GM18873 (cell line): Measurements from ENCODE around the gene AK5.
"Not testable (repeated sequence)": the region's sequence is repeated elsewhere in the genome, so short reads cannot be mapped to it uniquely, and the experiment has no call there.

Source experiments
- ATAC-seq: cut with Tn5 transposase; IDR thresholded peaks from one replicate; pipeline ENCODE4 v1.9.1; 2021; ENCODE audit warnings: mild to moderate bottlenecking, moderate library complexity, moderate number of reproducible peaks; ENCODE audit not compliant: unreplicated experiment, low FRiP score

AK5 gene

GRCh38 chr1:77476475-77476874 lies 194.7 kb downstream of the AK5 start:
- no peak for ATAC-seq

DNA sequence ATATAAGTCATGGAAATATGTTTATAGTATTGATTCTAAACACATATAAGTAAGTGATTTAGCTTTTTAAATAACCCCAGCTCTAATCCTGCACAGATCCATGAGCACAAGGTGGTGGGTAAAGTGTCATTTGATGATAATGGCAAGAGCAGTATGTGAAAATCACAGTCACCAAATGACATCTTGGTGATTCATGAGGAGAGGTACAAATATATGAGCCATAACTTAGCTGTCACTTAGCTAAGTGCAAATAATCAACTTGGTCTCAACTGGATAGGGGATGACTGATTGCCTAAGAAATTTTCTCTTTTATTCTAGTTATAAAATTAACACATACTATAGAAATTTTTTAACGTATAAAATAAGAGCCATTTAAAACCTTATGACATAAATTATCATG lies 202.5 kb downstream of the AK5 start:
- ATAC-seq, result no peak

- no peak for ATAC-seq
These were observed 203.1 kb downstream of the AK5 start for GRCh38 chr1:77484926-77485325.

DNA sequence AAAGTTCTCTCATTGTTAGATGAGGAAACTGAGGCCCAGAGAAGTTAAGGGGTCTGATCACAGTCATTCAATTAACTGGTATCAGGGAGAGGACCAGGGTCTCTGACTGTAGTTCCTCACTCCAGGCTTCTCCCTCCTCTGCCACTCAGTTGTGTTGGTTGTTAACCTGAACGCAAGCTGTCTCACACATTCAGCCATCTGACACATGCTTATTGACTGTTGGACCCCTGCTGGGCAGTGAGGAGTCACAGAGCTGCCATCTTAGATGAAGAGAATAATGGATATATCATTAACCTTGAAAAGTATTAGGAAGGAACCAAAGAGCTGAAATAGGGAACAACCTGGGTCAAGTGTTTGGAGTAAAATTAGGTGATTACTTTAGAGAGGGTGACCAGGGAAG lies 205.8 kb downstream of the AK5 start:
- no peak for ATAC-seq

DNA sequence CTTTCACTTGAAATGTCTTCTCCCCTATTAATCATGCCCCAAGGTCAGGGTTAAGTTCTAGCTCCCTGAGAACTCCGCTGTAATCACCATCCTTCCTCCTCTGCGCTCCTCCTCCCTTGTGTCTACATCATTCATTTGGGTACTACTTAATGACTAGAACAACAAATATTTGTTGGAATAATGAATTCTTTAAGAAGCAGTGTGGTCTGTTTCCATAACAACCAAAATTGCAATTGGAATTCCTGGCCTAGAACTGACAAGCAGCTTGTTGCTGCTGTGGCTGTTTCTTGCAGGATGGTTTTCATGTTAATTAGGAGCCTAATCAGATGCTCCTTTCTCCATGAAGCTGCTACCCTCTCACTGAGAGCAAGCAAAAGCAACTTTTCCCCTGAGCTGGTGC lies 208.1 kb downstream of the AK5 start:
- no peak for ATAC-seq

DNA sequence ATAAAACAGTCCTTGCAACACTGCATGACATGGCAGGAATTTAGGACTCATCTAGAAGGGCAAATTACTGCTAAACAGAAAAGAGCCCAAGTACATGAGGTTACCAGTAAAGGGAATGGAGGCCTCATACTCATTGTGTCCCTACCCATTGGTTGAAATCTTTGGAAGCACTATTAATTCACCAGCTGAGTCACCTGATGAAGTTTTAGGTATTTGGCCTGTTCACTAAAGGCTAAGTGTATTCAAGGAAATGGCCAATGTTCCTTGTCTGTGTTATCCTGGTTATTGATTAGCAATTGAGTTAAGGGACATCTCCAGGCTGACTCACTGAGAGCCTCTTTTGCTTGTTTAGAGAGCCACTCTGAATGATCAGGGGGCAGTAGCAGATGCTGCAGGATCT lies 212.2 kb downstream of the AK5 start:
- no peak for ATAC-seq

DNA sequence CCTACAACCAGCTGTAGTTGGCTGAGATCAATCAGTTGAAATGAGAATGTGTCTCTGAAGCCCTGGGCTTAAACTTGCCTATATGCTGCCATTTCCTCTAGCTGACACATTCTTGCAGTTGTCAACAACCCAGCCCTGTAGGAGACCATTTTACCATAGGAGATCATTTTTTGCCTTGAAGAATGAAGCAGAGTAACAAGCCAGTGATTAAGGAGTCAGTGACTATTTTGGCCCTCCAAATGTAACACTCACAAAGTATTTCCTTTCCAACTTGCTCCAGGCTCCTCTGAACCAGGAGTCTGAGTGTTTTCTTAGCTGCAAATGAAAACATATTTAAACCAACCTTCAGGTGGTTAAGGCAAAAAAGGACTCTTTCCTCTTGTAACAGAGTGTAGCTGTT lies 217.1 kb downstream of the AK5 start:
- no peak for ATAC-seq

- ATAC-seq, result no peak
These were observed 217.6 kb downstream of the AK5 start for GRCh38 chr1:77499466-77499865.

DNA sequence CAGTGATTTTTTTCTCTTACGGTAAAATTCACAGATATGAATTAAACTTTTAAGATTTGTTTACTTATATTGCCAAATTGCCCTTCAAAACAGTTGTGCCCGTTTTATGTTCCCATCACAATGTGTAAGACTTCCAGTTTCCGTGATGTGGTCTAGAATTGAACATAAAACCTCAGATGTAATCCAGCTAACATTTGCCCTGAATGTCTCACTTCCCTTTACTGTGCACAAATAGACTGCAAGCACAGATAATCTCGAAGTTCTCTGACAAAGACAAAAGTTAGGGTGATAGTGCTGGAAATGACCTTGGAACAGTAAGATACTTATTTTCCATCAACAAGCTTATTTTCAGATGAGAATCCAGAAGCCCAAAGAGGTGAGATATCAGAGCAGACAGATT lies 223.2 kb downstream of the AK5 start:
- no peak for ATAC-seq

DNA sequence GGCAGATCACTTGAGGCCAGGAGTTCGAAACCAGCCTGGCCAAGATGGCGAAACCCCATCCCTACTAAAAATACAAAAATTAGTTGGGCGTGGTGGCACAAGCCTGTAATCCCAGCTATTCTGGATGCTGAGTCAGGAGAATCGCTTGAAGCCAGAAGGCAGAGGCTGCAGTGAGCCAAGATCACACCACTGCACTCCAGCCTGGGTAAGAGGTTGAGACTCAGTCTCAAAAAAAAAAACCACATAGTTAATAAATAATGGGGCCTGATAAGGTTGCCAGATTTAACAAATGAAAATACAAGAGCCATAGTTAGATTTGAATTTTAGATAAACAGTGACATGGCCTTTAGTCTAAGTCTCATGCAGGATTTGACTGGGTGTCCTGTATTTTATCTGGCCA lies 225.0 kb downstream of the AK5 start:
- ATAC-seq, result no peak

- no peak for ATAC-seq
These were observed 227.3 kb downstream of the AK5 start for GRCh38 chr1:77509051-77509492.

GRCh38 chr1:77509898-77510297 lies 228.1 kb downstream of the AK5 start:
- no peak for ATAC-seq

GRCh38 chr1:77511440-77511840 lies 229.6 kb downstream of the AK5 start:
- ATAC-seq, result no peak

DNA sequence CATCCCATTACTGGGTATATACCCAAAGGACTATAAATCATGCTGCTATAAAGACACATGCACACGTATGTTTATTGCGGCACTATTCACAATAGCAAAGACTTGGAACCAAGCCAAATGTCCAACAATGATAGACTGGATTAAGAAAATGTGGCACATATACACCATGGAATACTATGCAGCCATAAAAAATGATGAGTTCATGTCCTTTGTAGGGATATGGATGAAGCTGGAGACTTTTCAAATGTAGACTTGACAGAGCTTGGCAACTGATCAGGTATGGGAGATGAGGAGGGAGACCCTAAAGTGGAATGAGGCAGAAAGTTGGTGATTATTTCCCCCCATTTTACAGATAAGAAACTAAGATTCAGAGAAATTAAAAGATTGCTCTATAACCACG lies 230.8 kb downstream of the AK5 start:
- ATAC-seq, result not testable (repeated sequence)

DNA sequence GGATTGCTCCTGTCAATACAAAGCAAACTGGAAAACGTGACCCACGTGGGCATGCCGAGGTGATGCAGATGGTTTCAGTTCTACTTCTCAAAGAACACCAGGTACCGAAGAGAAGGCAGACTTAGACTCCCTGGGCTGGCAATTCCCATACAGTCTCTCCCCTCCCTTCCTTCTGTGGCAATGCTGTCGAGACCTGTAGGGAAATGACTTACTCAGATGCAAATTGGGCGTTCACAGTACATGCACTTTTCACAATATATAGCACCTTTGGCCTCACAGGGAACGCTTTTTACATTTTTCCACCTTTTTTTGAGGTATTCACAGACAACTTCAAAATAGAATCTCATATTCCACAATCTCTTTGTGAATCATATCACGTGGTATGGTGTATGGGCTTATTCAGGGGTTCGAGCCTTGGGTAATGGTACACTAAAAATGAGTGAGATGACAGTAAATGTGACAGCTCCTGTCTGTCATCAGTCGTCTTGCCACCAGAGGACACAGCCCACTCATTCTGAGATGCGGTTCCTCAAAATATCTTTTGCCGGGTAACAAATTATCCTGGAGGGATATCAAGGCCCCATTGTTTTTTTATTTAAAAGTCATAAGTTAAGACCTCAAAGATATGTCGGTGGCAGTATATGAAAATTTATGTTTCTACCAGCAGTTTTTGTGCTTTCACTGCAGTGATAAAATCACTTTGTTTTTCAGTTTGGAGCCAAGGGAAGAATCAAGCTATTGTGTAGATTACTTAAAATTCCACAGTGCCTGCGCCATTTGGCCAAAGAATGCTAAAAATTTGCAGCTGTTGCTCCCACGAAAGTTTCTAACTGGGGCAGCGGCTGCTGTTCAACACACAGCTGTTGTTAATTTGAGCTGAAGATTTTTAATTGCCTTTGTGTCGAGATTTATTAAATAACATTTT lies 232.3 kb downstream of the AK5 start:
- no peak for ATAC-seq

GRCh38 chr1:77514921-77515776 lies 233.3 kb downstream of the AK5 start:
- no peak for ATAC-seq

GRCh38 chr1:77516106-77516505 lies 234.3 kb downstream of the AK5 start:
- ATAC-seq, result no peak

DNA sequence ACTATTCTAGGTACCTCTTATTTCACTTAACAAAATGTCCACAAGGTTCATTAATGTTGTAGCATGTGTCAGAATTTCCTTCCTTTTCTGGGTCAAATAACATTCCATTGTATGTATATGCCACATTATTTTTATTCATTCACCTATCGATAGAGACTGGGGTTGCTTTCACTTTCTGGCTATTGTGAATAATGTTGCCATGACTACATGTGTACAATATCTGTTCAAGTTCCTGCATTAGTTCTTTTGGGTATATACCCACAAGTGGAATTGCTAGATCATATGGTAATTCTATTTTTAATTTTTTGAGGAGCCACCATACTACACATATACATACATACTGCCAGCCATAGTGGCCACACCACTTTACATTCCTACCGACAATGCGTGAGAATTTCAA lies 242.2 kb downstream of the AK5 start:
- ATAC-seq, result no peak

- not testable (repeated sequence) for ATAC-seq
These were observed 249.3 kb downstream of the AK5 start for GRCh38 chr1:77531149-77531548.

DNA sequence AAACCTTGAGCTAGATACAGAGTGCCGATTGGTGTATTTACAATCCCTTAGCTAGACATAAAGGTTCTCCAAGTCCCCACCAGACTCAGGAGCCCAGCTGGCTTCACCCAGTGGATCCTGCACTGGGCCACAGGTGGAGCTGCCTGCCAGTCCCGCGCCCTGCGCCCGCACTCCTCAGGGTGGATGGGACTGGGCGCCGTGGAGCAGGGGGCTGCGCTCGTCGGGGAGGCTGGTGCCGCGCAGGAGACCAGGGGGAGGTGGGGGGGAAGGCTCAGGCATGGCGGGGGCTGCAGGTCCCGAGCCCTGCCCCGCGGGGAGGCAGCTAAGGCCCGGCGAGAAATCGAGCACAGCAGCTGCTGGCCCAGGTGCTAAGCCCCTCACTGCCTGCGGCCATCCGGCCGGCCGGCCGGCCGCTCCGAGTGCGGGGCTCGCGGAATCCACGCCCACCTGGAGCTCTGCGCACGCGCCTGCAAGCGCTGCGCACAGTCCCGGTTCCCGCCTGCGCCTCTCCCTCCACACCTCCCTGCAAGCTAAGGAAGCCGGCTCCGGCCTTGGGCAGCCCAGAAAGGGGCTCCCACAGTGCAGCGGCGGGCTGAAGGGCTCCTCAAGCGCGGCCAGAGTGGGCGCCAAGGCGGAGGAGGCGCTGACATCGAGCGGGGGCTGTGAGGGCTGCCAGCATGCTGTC lies 249.9 kb downstream of the AK5 start:
- not testable (repeated sequence) for ATAC-seq

DNA sequence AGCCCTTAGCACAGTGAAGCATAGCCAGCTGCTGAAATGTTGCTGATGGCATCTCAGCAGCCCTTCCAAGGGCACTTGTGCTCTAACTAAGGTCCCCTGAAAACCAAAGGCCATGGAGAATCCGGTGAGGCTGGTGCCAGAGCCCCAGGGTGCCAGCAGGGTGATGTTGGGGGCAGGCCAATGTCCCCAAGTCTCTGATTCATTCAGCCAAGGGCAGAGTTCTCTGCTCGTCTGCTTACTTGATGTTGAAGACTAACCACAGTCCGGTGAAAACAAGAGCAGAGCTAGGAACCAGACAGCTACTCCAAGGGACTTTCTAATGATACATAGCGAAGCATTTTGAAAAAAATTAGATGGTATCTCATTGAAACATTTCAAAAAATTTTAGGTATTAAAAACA lies 250.8 kb downstream of the AK5 start:
- no peak for ATAC-seq
